H7 (cell line): Measurements from ENCODE around the gene CHSY1. TPM values are rescaled to one million over a fixed set of nuclear protein-coding genes. Genes with fewer than 3 reads are reported as not detected.

Source experiments
- DNase-seq: peaks from one replicate; pipeline ENCODE4 v3.0.0; 2012
- H3K27me3 ChIP-seq: 2 replicates; pipeline ENCODE4 v1.6.0; 2011; ENCODE audit warnings: mild to moderate bottlenecking, low read length; ENCODE audit not compliant: control insufficient read depth, insufficient read depth
- H3K36me3 ChIP-seq: replicated peaks from 2 replicates; pipeline ENCODE4 v1.5.1; 2011; ENCODE audit warnings: low read length; ENCODE audit not compliant: control insufficient read depth, insufficient read depth
- H3K4me3 ChIP-seq: 2 replicates; pipeline ENCODE4 v1.5.1; 2011; ENCODE audit warnings: low read depth, mild to moderate bottlenecking, control low read depth, low read length, moderate library complexity; ENCODE audit not compliant: insufficient read depth
- total RNA-seq: library from RNA; depleted of rRNA; stranded (reverse); fragments of >200 nt; shearing (Covaris generic); gene quantifications from 2 replicates; pipeline ENCODE4 v1.2.3, GENCODE V29; 2014

CHSY1 gene
- total RNA-seq, 1 experiment from 2014 or later, result 45.8 TPM

GRCh38 chr15:101159936-101160815 is 91.7 kb downstream of the CHSY1 start:
- DNase-seq, result no peak
- no peaks in the 10 kb centered on the region for H3K36me3 ChIP-seq
- H3K4me3 ChIP-seq, result no peak overlapping the region
- no peaks in the 10 kb centered on the region for H3K27me3 ChIP-seq

GRCh38 chr15:101159096-101159935 is 92.5 kb downstream of the CHSY1 start:
- no peaks in the 10 kb centered on the region for H3K27me3 ChIP-seq
- no peak for DNase-seq
- no peak overlapping the region for H3K4me3 ChIP-seq
- H3K36me3 ChIP-seq, result no peaks in the 10 kb centered on the region

GRCh38 chr15:101158166-101159095 is 93.4 kb downstream of the CHSY1 start:
- Histone ChIP-seq H3K4me3 (no peak overlapping the region), H3K36me3 (no peaks in the 10 kb centered on the region), H3K27me3 (no peaks in the 10 kb centered on the region)
- DNase-seq, result no peak

GRCh38 chr15:101157721-101158120 is 94.1 kb downstream of the CHSY1 start:
- H3K36me3 ChIP-seq, result no peaks in the 10 kb centered on the region
- H3K27me3 ChIP-seq, result no peaks in the 10 kb centered on the region
- no peak for DNase-seq
- no peak overlapping the region for H3K4me3 ChIP-seq

GRCh38 chr15:101156509-101157159 is 95.2 kb downstream of the CHSY1 start:
- DNase-seq, result no peak
- H3K36me3 ChIP-seq, result no peaks in the 10 kb centered on the region
- H3K27me3 ChIP-seq, result no peaks in the 10 kb centered on the region
- H3K4me3 ChIP-seq, result no peak overlapping the region

GRCh38 chr15:101156061-101156460 is 95.8 kb downstream of the CHSY1 start:
- Histone ChIP-seq H3K36me3 (no peaks in the 10 kb centered on the region), H3K27me3 (no peaks in the 10 kb centered on the region), H3K4me3 (no peak overlapping the region)
- DNase-seq, result no peak

GRCh38 chr15:101153801-101154656 is 97.8 kb downstream of the CHSY1 start:
- H3K36me3 ChIP-seq, result no peaks in the 10 kb centered on the region
- no peak for DNase-seq
- H3K27me3 ChIP-seq, result no peaks in the 10 kb centered on the region
- H3K4me3 ChIP-seq, result no peak overlapping the region

GRCh38 chr15:101152914-101153313 is 98.9 kb downstream of the CHSY1 start:
- peak; percentile 89 for DNase-seq
- Histone ChIP-seq H3K27me3 (no peaks in the 10 kb centered on the region), H3K36me3 (no peaks in the 10 kb centered on the region)

GRCh38 chr15:101151288-101151687 is 100.6 kb downstream of the CHSY1 start:
- no peaks in the 10 kb centered on the region for H3K27me3 ChIP-seq
- H3K4me3 ChIP-seq, result no peak overlapping the region
- DNase-seq, result no peak
- H3K36me3 ChIP-seq, result no peaks in the 10 kb centered on the region

More at GRCh38 chr15:101152914-101153313, 98.9 kb downstream of the CHSY1 start:
- no peak overlapping the region for H3K4me3 ChIP-seq

- no peaks in the 10 kb centered on the region for H3K27me3 ChIP-seq
- no peak overlapping the region for H3K4me3 ChIP-seq
- no peaks in the 10 kb centered on the region for H3K36me3 ChIP-seq
- DNase-seq, result no peak
Observed at GRCh38 chr15:101150723-101151040, 101.2 kb downstream of the CHSY1 start.

- Histone ChIP-seq H3K27me3 (no peaks in the 10 kb centered on the region), H3K36me3 (no peaks in the 10 kb centered on the region), H3K4me3 (no peak overlapping the region)
- no peak for DNase-seq
Observed at GRCh38 chr15:101149864-101150722, 101.8 kb downstream of the CHSY1 start.

- DNase-seq, result no peak
- H3K36me3 ChIP-seq, result no peaks in the 10 kb centered on the region
- H3K27me3 ChIP-seq, result no peaks in the 10 kb centered on the region
- no peak overlapping the region for H3K4me3 ChIP-seq
Observed at GRCh38 chr15:101148881-101149664, 102.8 kb downstream of the CHSY1 start.
